B cell (primary cell): ENCODE data around the gene ARHGAP33. TPM values are rescaled to one million over a fixed set of nuclear protein-coding genes. Genes with fewer than 3 reads are reported as not detected.

Source experiments
- ATAC-seq: fragments of 200-7000 bp; cut with Tn5 transposase; one replicate; pipeline ENCODE4 v1.10.0; 2021; ENCODE audit warnings: low read depth, mild to moderate bottlenecking, moderate number of reproducible peaks, moderate library complexity
- CTCF ChIA-PET: fragments of 350-600 bp; sonication (Branson Sonifier 250); formaldehyde crosslinking; loops from one replicate; lab custom pipeline; 2021; ENCODE audit warnings: antibody characterized with exemption, inconsistent platforms; lab: Charles Lee
- POLR2A ChIA-PET: fragments of 350-600 bp; sonication (Branson Sonifier 250); formaldehyde crosslinking; loops from one replicate; lab custom pipeline; 2021; ENCODE audit warnings: antibody characterized with exemption; lab: Charles Lee
- DNase-seq: peaks from one replicate; pipeline ENCODE4 v3.0.0; 2013
- H2AFZ ChIP-seq: 2 replicates; pipeline ENCODE4 v1.6.1; 2012; ENCODE audit warnings: mild to moderate bottlenecking, low read depth, low read length; ENCODE audit not compliant: insufficient read depth, poor library complexity, severe bottlenecking
- H3K27ac ChIP-seq, 2 donors: 1 replicate in 1 of 2; 2 replicates in 1 of 2; pipeline ENCODE4 v1.5.1; 2012 to 2013; ENCODE audit warnings: low read length in 2 of 2, mild to moderate bottlenecking in 2 of 2, moderate library complexity in 1 of 2
- H3K27me3 ChIP-seq, 4 experiments: fragments of 200-600 bp in 1 of 4; sonication (generic) in 1 of 4; replicated peaks in 1 of 4; 1 replicate in 2 of 4; 2 replicates in 2 of 4; pipeline versions ENCODE4 v1.6.1 to v1.7.0; 2013 to 2016; ENCODE audit warnings: low read length in 3 of 4, mild to moderate bottlenecking in 2 of 4, mixed read lengths in 1 of 4, moderate library complexity in 1 of 4; ENCODE audit not compliant: insufficient read depth in 4 of 4, control insufficient read depth in 3 of 4; ENCODE audit errors: control extremely low read depth in 1 of 4
- H3K36me3 ChIP-seq, 2 experiments: replicated peaks in 1 of 2; 1 replicate in 1 of 2; 2 replicates in 1 of 2; pipeline versions ENCODE4 v1.6.1 to v1.7.1; 2013; ENCODE audit warnings: low read length in 1 of 2; ENCODE audit not compliant: insufficient read depth in 2 of 2, control insufficient read depth in 1 of 2; ENCODE audit errors: control extremely low read depth in 1 of 2, extremely low read depth in 1 of 2
- H3K4me1 ChIP-seq, 2 donors: fragments of 200-600 bp in 1 of 2; sonication (generic) in 1 of 2; 1 replicate in 1 of 2; 2 replicates in 1 of 2; pipeline versions ENCODE4 v1.5.1 to v1.6.1; 2013 to 2017; ENCODE audit warnings: low read length in 2 of 2; ENCODE audit not compliant: control insufficient read depth in 2 of 2, insufficient read depth in 2 of 2
- H3K4me2 ChIP-seq: replicated peaks from 2 replicates; pipeline ENCODE3; 2012; ENCODE audit warnings: mild to moderate bottlenecking, low read depth, low read length; ENCODE audit not compliant: poor library complexity, severe bottlenecking
- H3K4me3 ChIP-seq, 5 experiments: fragments of 200-600 bp in 1 of 5; sonication (generic) in 1 of 5; 1 replicate in 3 of 5; 2 replicates in 2 of 5; pipeline versions ENCODE4 v1.5.1 to v1.7.0; 2011 to 2016; ENCODE audit warnings: low read length in 4 of 5, mild to moderate bottlenecking in 4 of 5, low read depth in 2 of 5, control low read depth in 1 of 5, moderate library complexity in 1 of 5; ENCODE audit not compliant: insufficient read depth in 1 of 5; ENCODE audit errors: control extremely low read depth in 1 of 5, extremely low read depth in 1 of 5
- H3K79me2 ChIP-seq: fragments of 200-600 bp; sonication (generic); one replicate; pipeline ENCODE4 v1.6.0; 2016; ENCODE audit warnings: low read length; ENCODE audit not compliant: control insufficient read depth, insufficient read depth
- H3K9ac ChIP-seq: fragments of 200-600 bp; sonication (generic); 2 replicates; pipeline ENCODE4 v1.6.1; 2017; ENCODE audit warnings: mild to moderate bottlenecking, low read length, moderate library complexity
- H3K9me3 ChIP-seq, 3 donors: one replicate each; pipeline versions ENCODE4 v1.6.1 to v1.7.1; 2013; ENCODE audit warnings: low read length in 2 of 3; ENCODE audit not compliant: control insufficient read depth in 2 of 3, insufficient read depth in 1 of 3; ENCODE audit errors: control extremely low read depth in 1 of 3
- H4K20me1 ChIP-seq: 2 replicates; pipeline ENCODE4 v1.6.0; 2012; ENCODE audit warnings: mild to moderate bottlenecking, low read length; ENCODE audit not compliant: insufficient read depth, control insufficient read depth, poor library complexity, severe bottlenecking
- H3K27ac Mint-ChIP-seq: one replicate; pipeline ENCODE4 v1.8.0; 2021; ENCODE audit warnings: mixed read lengths
- H3K27me3 Mint-ChIP-seq: one replicate; pipeline ENCODE4 v1.8.0; 2021; ENCODE audit warnings: mixed read lengths
- H3K4me1 Mint-ChIP-seq: one replicate; pipeline ENCODE4 v1.8.0; 2021; ENCODE audit warnings: mixed read lengths
- H3K4me3 Mint-ChIP-seq: one replicate; pipeline ENCODE4 v1.8.0; 2021; ENCODE audit warnings: mixed read lengths
- H3K9me3 Mint-ChIP-seq: one replicate; pipeline ENCODE4 v1.8.0; 2022; ENCODE audit warnings: mixed read lengths; ENCODE audit not compliant: insufficient read depth
- EZH2 ChIP-seq: IDR thresholded peaks from 2 replicates; pipeline ENCODE4 v1.6.1; 2012; ENCODE audit warnings: borderline replicate concordance, low read depth, mild to moderate bottlenecking, moderate library complexity, low read length; ENCODE audit not compliant: insufficient read depth, poor library complexity, severe bottlenecking
- WGBS: methylation state at CpG from one replicate; pipeline ENCODE4 v1.1.5; 2013; ENCODE audit warnings: missing lambda C conversion rate; ENCODE audit not compliant: insufficient coverage; 5-methylcytosine and 5-hydroxymethylcytosine counted together
- intact Hi-C: fragments of 100-400 bp; cut with micrococcal nuclease; formaldehyde crosslinking; loops from one replicate; pipeline ENCODE4 v1.10.0; 2022
- polyA plus RNA-seq: library from polyadenylated mRNA; depleted of rRNA; stranded (reverse); fragments of >200 nt; gene quantifications from 2 replicates; pipeline ENCODE4 v1.2.3, GENCODE V29; 2012
- total RNA-seq, 2 donors: library from RNA; stranded (reverse); fragments of 120-200 nt in 1 of 2; gene quantifications; 1 replicate in 1 of 2; 2 replicates in 1 of 2; pipeline versions ENCODE4 v1.2.3 to v1.2.4, GENCODE V29; 2013 to 2022
- TF ChIP-seq, protein P1 (sequence below): fragments of 200-600 bp; IDR thresholded peaks from one replicate; pipeline ENCODE4 v1.8.0; 2022; ENCODE audit warnings: antibody characterized with exemption, mild to moderate bottlenecking

The ARHGAP33 gene
- total and polyA plus RNA-seq, 2 donors (not counting 1 experiment from before 2014, with no cell fraction given) = 18.2 to 27.8 TPM

DNA sequence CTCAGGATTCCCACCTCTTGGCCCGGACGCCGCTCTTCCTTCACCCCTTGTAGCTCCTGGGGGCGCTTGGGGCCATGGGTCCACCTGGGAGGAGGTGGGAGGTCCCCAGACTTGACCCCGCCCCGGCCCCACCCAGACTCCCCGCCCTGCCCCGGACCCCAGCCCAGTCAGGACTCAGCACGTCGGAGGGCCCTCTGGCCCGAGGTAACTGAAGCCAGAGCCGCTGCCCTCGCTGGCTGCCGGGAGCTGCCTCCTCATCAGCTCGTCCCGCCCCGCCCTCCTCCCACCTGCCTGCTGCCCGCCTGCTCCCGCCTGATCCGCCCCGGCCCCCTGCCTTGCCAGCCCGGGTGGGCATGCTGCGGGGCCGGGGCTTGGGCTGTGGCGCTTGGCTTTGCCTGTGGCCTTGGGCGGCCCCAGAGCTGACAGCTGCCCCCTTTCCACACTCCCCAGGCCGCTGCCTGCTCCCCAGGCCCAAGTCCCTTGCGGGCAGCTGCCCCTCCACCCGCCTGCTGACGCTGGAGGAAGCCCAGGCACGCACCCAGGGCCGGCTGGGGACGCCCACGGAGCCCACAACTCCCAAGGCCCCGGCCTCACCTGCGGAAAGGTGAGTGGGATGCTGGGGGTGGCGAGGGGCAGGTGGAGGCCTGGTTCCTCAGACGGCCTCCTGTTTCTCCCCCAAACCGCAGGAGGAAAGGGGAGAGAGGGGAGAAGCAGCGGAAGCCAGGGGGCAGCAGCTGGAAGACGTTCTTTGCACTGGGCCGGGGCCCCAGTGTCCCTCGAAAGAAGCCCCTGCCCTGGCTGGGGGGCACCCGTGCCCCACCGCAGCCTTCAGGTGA lies 9.4 kb downstream of the ARHGAP33 start:
- POLR2A ChIA-PET = interaction anchor here (0.5 to 0.6 kb wide), 2 partner anchors 294 to 351 kb away, joined by 3 to 9 read pairs; no protein-coding TSS in a partner anchor
- intact Hi-C loops = no loop called here
- peaks cover 0 to 5% of the 10 kb centered on the region in 2 experiments for H3K36me3 ChIP-seq
- H3K27me3 ChIP-seq = no peaks in the 10 kb centered on the region
- no peak overlapping the region for H3K4me2 ChIP-seq
- no peaks in the 10 kb centered on the region for H4K20me1 ChIP-seq
- Mint-ChIP-seq H3K27ac (no peak overlapping the region), H3K4me3 (no peak overlapping the region), H3K27me3 (no peaks in the 10 kb centered on the region), H3K9me3 (no peaks in the 10 kb centered on the region), H3K4me1 (no peaks in the 10 kb centered on the region)
- 96% methylated on average over 41 of the region's 45 CpGs for WGBS
- H3K79me2 ChIP-seq = no peaks in the 10 kb centered on the region
- H3K27ac ChIP-seq = no peak overlapping the region
- H3K4me3 ChIP-seq = no peak overlapping the region
- no peaks in the 10 kb centered on the region for H3K4me1 ChIP-seq
- H3K9me3 ChIP-seq = no peaks in the 10 kb centered on the region
- no peak overlapping the region for H3K9ac ChIP-seq
- H2AFZ ChIP-seq = no peak overlapping the region
- DNase-seq (no peak), ATAC-seq (no peak)
- CTCF ChIA-PET = no interaction called here
- TF ChIP-seq, protein P1, sequence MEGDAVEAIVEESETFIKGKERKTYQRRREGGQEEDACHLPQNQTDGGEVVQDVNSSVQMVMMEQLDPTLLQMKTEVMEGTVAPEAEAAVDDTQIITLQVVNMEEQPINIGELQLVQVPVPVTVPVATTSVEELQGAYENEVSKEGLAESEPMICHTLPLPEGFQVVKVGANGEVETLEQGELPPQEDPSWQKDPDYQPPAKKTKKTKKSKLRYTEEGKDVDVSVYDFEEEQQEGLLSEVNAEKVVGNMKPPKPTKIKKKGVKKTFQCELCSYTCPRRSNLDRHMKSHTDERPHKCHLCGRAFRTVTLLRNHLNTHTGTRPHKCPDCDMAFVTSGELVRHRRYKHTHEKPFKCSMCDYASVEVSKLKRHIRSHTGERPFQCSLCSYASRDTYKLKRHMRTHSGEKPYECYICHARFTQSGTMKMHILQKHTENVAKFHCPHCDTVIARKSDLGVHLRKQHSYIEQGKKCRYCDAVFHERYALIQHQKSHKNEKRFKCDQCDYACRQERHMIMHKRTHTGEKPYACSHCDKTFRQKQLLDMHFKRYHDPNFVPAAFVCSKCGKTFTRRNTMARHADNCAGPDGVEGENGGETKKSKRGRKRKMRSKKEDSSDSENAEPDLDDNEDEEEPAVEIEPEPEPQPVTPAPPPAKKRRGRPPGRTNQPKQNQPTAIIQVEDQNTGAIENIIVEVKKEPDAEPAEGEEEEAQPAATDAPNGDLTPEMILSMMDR = no peak
- TF ChIP-seq EZH2 = no peak

DNA sequence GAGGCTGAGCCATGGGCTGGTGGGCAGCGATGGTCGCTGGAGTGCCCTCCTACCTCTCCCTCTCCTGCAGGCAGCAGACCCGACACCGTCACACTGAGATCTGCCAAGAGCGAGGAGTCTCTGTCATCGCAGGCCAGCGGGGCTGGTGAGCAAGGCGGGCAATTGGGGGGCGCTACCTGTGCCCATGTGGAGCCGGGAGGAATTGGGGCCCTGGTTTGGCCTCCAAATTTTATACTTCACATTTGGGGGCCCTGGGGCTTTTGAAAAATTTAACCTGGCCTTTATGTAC lies 9.9 kb downstream of the ARHGAP33 start:
- H3K4me3 Mint-ChIP-seq = no peak overlapping the region
- 97% methylated on average over 9 of the region's 10 CpGs for WGBS

More for the DNA sequence above, 9.9 kb downstream of the ARHGAP33 start:
- ATAC-seq (no peak), DNase-seq (no peak)
- H3K36me3 ChIP-seq = peaks cover 0 to 3% of the 10 kb centered on the region in 2 experiments
- H3K27ac Mint-ChIP-seq = no peak overlapping the region
- TF ChIP-seq, protein P1 = no peak
- no peak overlapping the region for H3K9ac ChIP-seq
- no peaks in the 10 kb centered on the region for H3K79me2 ChIP-seq
- POLR2A ChIA-PET = no interaction called here
- H2AFZ ChIP-seq = no peak overlapping the region
- H3K9me3 Mint-ChIP-seq = no peaks in the 10 kb centered on the region
- H3K4me1 Mint-ChIP-seq = no peaks in the 10 kb centered on the region
- H3K27me3 ChIP-seq = no peaks in the 10 kb centered on the region
- H3K9me3 ChIP-seq = no peaks in the 10 kb centered on the region
- no peaks in the 10 kb centered on the region for H4K20me1 ChIP-seq
- intact Hi-C loops = no loop called here
- CTCF ChIA-PET = no interaction called here
- no peak overlapping the region for H3K4me3 ChIP-seq
- H3K4me2 ChIP-seq = no peak overlapping the region
- H3K4me1 ChIP-seq = no peaks in the 10 kb centered on the region
- H3K27me3 Mint-ChIP-seq = no peaks in the 10 kb centered on the region
- H3K27ac ChIP-seq = no peak overlapping the region
